HepG2 (cell line): ENCODE measurements around the gene ODAD4. TPM values are rescaled to one million over a fixed set of nuclear protein-coding genes. Genes with fewer than 3 reads are reported as not detected.
A peak's percentile ranks its signal among the peaks of the same experiment; 100 is the strongest.

Experiments
- ATAC-seq: fragments of 200-7000 bp; cut with Tn5 transposase; 3 replicates; pipeline ENCODE4 v1.9.1; 2020; ENCODE audit warnings: mild to moderate bottlenecking, moderate library complexity
- BruUV-seq: library from RNA; stranded (reverse); fragments of 400-500 nt; replicated peaks from 2 replicates; lab custom pipeline; 2021; lab: Mats Ljungman, UMichigan
- CTCF ChIA-PET: fragments of 300-600 bp; formaldehyde crosslinking; extraction: SDS; loops from one replicate; lab custom pipeline; 2021; ENCODE audit warnings: low total read pairs, inconsistent platforms, low intra/inter-chr PET ratio; lab: Yijun Ruan, JAX
- POLR2A ChIA-PET: fragments of 350-600 bp; sonication (Branson Sonifier 250); formaldehyde crosslinking; loops from one replicate; lab custom pipeline; 2020; ENCODE audit warnings: antibody characterized with exemption, inconsistent platforms; lab: Yijun Ruan, JAX
- DNase-seq: peaks from one replicate; pipeline ENCODE4 v3.0.0-alpha.2; 2015; ENCODE audit warnings: low spot score
- FAIRE-seq: peaks from 3 replicates; lab custom pipeline; 2011; peaks lifted over from hg19 to GRCh38; lab: Jason Lieb, UNC
- H2AFZ ChIP-seq: one replicate; pipeline ENCODE4 v1.6.1; 2011; ENCODE audit warnings: low read length, inconsistent platforms
- H3K27ac ChIP-seq: fragments of 300-600 bp; 3 replicates; pipeline ENCODE4 v1.8.0; 2011; ENCODE audit warnings: mixed run types, mild to moderate bottlenecking, mixed read lengths, low read length, inconsistent platforms; ENCODE audit not compliant: insufficient read depth; ENCODE audit errors: extremely low read length
- H3K27me3 ChIP-seq, 2 experiments: fragments of 200-600 bp in 1 of 2; 2 replicates in 1 of 2; 3 replicates in 1 of 2; pipeline versions ENCODE4 v1.6.0 to v1.8.0; 2011; ENCODE audit warnings: low read length in 2 of 2, mild to moderate bottlenecking in 2 of 2, moderate library complexity in 2 of 2, inconsistent platforms in 1 of 2; ENCODE audit not compliant: insufficient read depth in 2 of 2, control insufficient read depth in 1 of 2
- H3K36me3 ChIP-seq, 2 experiments: fragments of 200-600 bp in 1 of 2; replicated peaks in 1 of 2; 2 replicates in 1 of 2; 3 replicates in 1 of 2; pipeline versions ENCODE4 v1.5.1 to v1.8.0; 2011; ENCODE audit warnings: low read length in 2 of 2, inconsistent platforms in 1 of 2; ENCODE audit not compliant: insufficient read depth in 2 of 2, control insufficient read depth in 1 of 2
- H3K4me1 ChIP-seq: 2 replicates; pipeline ENCODE4 v1.5.1; 2012; ENCODE audit warnings: low read length, inconsistent platforms; ENCODE audit not compliant: insufficient read depth
- H3K4me2 ChIP-seq: 2 replicates; pipeline ENCODE4 v1.6.0; 2011; ENCODE audit warnings: low read depth, low read length, inconsistent platforms
- H3K4me3 ChIP-seq, 3 experiments: fragments of 200-600 bp in 1 of 3; sonication (generic), shearing (Covaris generic) in 1 of 3; replicated peaks in 1 of 3; 2 replicates each; pipeline ENCODE4 v1.5.1; 2011 to 2016; ENCODE audit warnings: low read length in 3 of 3, inconsistent platforms in 2 of 3, low read depth in 2 of 3, mild to moderate bottlenecking in 2 of 3, control low read depth in 1 of 3, mixed read lengths in 1 of 3; ENCODE audit not compliant: insufficient read depth in 1 of 3
- H3K79me2 ChIP-seq: one replicate; pipeline ENCODE4 v1.6.1; 2011; ENCODE audit warnings: low read length, inconsistent platforms; ENCODE audit not compliant: insufficient read depth
- H3K9ac ChIP-seq: 2 replicates; pipeline ENCODE4 v1.6.0; 2011; ENCODE audit warnings: mild to moderate bottlenecking, low read depth, low read length, inconsistent platforms; ENCODE audit not compliant: insufficient read depth
- H3K9me3 ChIP-seq: 2 replicates; pipeline ENCODE4 v1.5.1; 2012; ENCODE audit warnings: mild to moderate bottlenecking, low read length
- H4K20me1 ChIP-seq: 2 replicates; pipeline ENCODE4 v1.6.0; 2011; ENCODE audit warnings: inconsistent platforms, mild to moderate bottlenecking, low read length, moderate library complexity; ENCODE audit not compliant: insufficient read depth
- ELF4 ChIP-seq: sonication (generic); formaldehyde crosslinking; IDR thresholded peaks from 2 replicates; pipeline ENCODE4 v1.5.0; 2020; ENCODE audit warnings: missing genetic modification reagents, mild to moderate bottlenecking, moderate library complexity, borderline replicate concordance
- ETS1 ChIP-seq: sonication (generic); formaldehyde crosslinking; IDR thresholded peaks from 2 replicates; pipeline ENCODE4 v1.4.0; 2020; ENCODE audit warnings: missing genetic modification reagents
- FOXA3 ChIP-seq: IDR thresholded peaks from 2 replicates; pipeline ENCODE4 v1.6.1; 2016; ENCODE audit warnings: missing genetic modification reagents, missing compliant biosample characterization
- IRF2 ChIP-seq: IDR thresholded peaks from 2 replicates; pipeline ENCODE4 v1.6.1; 2018; ENCODE audit warnings: missing genetic modification reagents, missing compliant biosample characterization
- KLF9 ChIP-seq: IDR thresholded peaks from 2 replicates; pipeline ENCODE4 v1.6.1; 2016; ENCODE audit warnings: low read depth
- PCBP2 ChIP-seq: fragments of 200-400 bp; formaldehyde crosslinking; optimal IDR thresholded peaks from 2 replicates; pipeline ENCODE3; 2018; ENCODE audit warnings: low read length, low read depth; ENCODE audit not compliant: poor library complexity, severe bottlenecking
- ZHX1 ChIP-seq: sonication (generic); formaldehyde crosslinking; IDR thresholded peaks from 2 replicates; pipeline ENCODE4 v1.8.1; 2022; ENCODE audit warnings: low read depth, mild to moderate bottlenecking, missing genetic modification reagents
- ZNF331 ChIP-seq: sonication (generic); formaldehyde crosslinking; IDR thresholded peaks from 2 replicates; pipeline ENCODE4 v1.4.0; 2020; ENCODE audit warnings: missing genetic modification reagents
- ZNF441 ChIP-seq: sonication (generic); formaldehyde crosslinking; IDR thresholded peaks from 2 replicates; pipeline ENCODE4 v1.7.0; 2021; ENCODE audit warnings: missing genetic modification reagents, borderline replicate concordance
- ZNF557 ChIP-seq: sonication (generic); formaldehyde crosslinking; IDR thresholded peaks from 2 replicates; pipeline ENCODE4 v1.4.0; 2020; ENCODE audit warnings: missing genetic modification reagents
- ZNF577 ChIP-seq: sonication (generic); formaldehyde crosslinking; IDR thresholded peaks from 2 replicates; pipeline ENCODE4 v1.4.0; 2020; ENCODE audit warnings: mild to moderate bottlenecking, low read depth, missing genetic modification reagents, borderline replicate concordance
- ZNF672 ChIP-seq: sonication (generic); formaldehyde crosslinking; IDR thresholded peaks from 2 replicates; pipeline ENCODE4 v1.8.1; 2022; ENCODE audit warnings: missing genetic modification reagents
- ZNF720 ChIP-seq: sonication (generic); formaldehyde crosslinking; IDR thresholded peaks from 2 replicates; pipeline ENCODE4 v1.4.0; 2020; ENCODE audit warnings: missing genetic modification reagents
- ZNF740 ChIP-seq: sonication (generic); formaldehyde crosslinking; IDR thresholded peaks from 2 replicates; pipeline ENCODE4 v1.4.0; 2020; ENCODE audit warnings: missing genetic modification reagents
- ZNF792 ChIP-seq: IDR thresholded peaks from 2 replicates; pipeline ENCODE4 v1.6.1; 2016
- WGBS: methylation state at CpG from one replicate; pipeline ENCODE4 v1.1.6; 2017; ENCODE audit warnings: low lambda C conversion rate; 5-methylcytosine and 5-hydroxymethylcytosine counted together
- in situ Hi-C: cut with HindIII; loops from 2 replicates; pipeline ENCODE4 v1.10.0; 2017; ENCODE audit warnings: low pct_unique_long_range_greater_than_20kb; ENCODE audit not compliant: extremely low pct_ligation_motif_present
- intact Hi-C: fragments of 100-400 bp; cut with micrococcal nuclease; formaldehyde crosslinking; loops from one replicate; pipeline ENCODE4 v1.10.0; 2022; ENCODE audit not compliant: unreplicated experiment
- polyA plus RNA-seq, 8 experiments: library from polyadenylated mRNA; depleted of rRNA in 3 of 8; stranded (reverse) in 7 of 8; unstranded in 1 of 8; fragments of >200 nt; fragmentation: Illumina TruSeq in 4 of 8; extraction: Trizol in 4 of 8; gene quantifications; 2 replicates each; pipeline versions ENCODE4 v1.2.1 to v1.2.3, GENCODE V29; 2011 to 2016; ENCODE audit warnings: low read depth in 4 of 8, missing spikeins in 1 of 8, mixed read lengths in 1 of 8; ENCODE audit not compliant: insufficient read depth in 1 of 8
- total RNA-seq, 5 experiments: library from RNA; depleted of rRNA; stranded (reverse); fragments of >200 nt; fragmentation: Illumina TruSeq; extraction: Trizol; gene quantifications; 2 replicates each; pipeline ENCODE4 v1.2.3, GENCODE V29; 2016; ENCODE audit warnings: low read depth in 1 of 5

The ODAD4 gene
- total and polyA plus RNA-seq, 2 of the 13 experiments (the other 11 are each of a cell fraction or from before 2014, with no cell fraction given) = 0.48 to 0.53 TPM

GRCh38 chr17:41965694-41966462, 35.5 kb downstream of the ODAD4 start (continued):
- TF ChIP-seq ZHX1 (CRISPR knock-in tag) = no peak
- no peak for TF ChIP-seq ZNF792 (CRISPR knock-in tag)
- TF ChIP-seq FOXA3 (CRISPR knock-in tag) = 0 out of 2 replicates have a peak, but pooled peaks have one; percentile 6

GRCh38 chr17:41966463-41967140, 36.2 kb downstream of the ODAD4 start, which contains the start of gene CNP:
CNP (plus strand) TSS chr17:41966795; CDS start chr17:41966885, 90 bp downstream.
- Histone ChIP-seq H3K4me3 (peak within 1 kb of the TSS; percentile 92 to 96 (median 93)), H3K27me3 (peaks cover 0 to 11% of the 10 kb centered on the region in 2 experiments; a peak in 2 of 5 replicates), H3K27ac (peak within 1 kb of the TSS; percentile 83), H3K4me1 (peaks cover 68% of the 10 kb centered on the region), H3K36me3 (peaks cover 9 to 24% of the 10 kb centered on the region in 2 experiments), H3K9ac (peak within 1 kb of the TSS; percentile 98), H3K9me3 (no peaks in the 10 kb centered on the region), H3K79me2 (peaks cover 40% of the 10 kb centered on the region), H3K4me2 (peak within 1 kb of the TSS; percentile 100), H4K20me1 (peaks cover 4% of the 10 kb centered on the region; the same call in 1 of the 2 replicates), H2AFZ (no peak within 1 kb of the TSS)
- ChIA-PET POLR2A (interaction anchor here (0.6 to 9.0 kb wide), 38 partner anchors 9 to 1929 kb away, joined by 3 to 180 read pairs (median 4); partner anchors contain the start of genes ACLY, DHX58, DNAJC7 and JUP), CTCF (no interaction called here)
- ATAC-seq = peak; percentile 73
- intact Hi-C loops (no loop called here), in situ Hi-C loops (loop anchor here (5.0 kb wide), 1 partner anchor 51 kb away; the partner anchor contains the start of gene DNAJC7)
- WGBS = 1% methylated on average over 16 of the region's 71 CpGs
- DNase-seq = peak; percentile 82
- peak; percentile 21 for FAIRE-seq
- TSS peak; percentile 50 for BruUV-seq
- TF ChIP-seq PCBP2 (no peak), ZNF720 (CRISPR knock-in tag) (no peak), ZNF740 (CRISPR knock-in tag) (peak; percentile 39), KLF9 (no peak), ZNF557 (peak; percentile 61; the same call in 1 of the 2 replicates), IRF2 (CRISPR knock-in tag) (peak; percentile 65; the same call in 1 of the 2 replicates), ZNF672 (CRISPR knock-in tag) (0 out of 2 replicates have a peak, but pooled peaks have one; percentile 68), ZNF331 (CRISPR knock-in tag) (peak; percentile 78), ZNF441 (CRISPR knock-in tag) (0 out of 2 replicates have a peak, but pooled peaks have one; percentile 37), ETS1 (CRISPR knock-in tag) (peak; percentile 63; the same call in 1 of the 2 replicates), ELF4 (CRISPR knock-in tag) (no peak), ZNF577 (CRISPR knock-in tag) (no peak)
